SU-DHL-6 (cell line): ENCODE data around the gene LIN28B.

ENCODE experiments used
- H2AFZ ChIP-seq: fragments of 200-600 bp; sonication (generic); 2 replicates; pipeline ENCODE4 v1.6.1; 2014; ENCODE audit warnings: low read depth, mild to moderate bottlenecking, moderate library complexity, mixed read lengths, antibody characterized with exemption, low read length; ENCODE audit not compliant: severe bottlenecking
- H3F3A ChIP-seq: fragments of 200-600 bp; shearing (Covaris generic); 2 replicates; pipeline ENCODE4 v1.6.0; 2016; ENCODE audit warnings: antibody characterized with exemption, mild to moderate bottlenecking; ENCODE audit not compliant: insufficient read depth
- H3K27ac ChIP-seq: fragments of 200-600 bp; sonication (generic); 2 replicates; pipeline ENCODE4 v1.5.1; 2016; ENCODE audit warnings: low read depth, mild to moderate bottlenecking, low read length, moderate library complexity, mixed read lengths
- H3K27me3 ChIP-seq: fragments of 200-600 bp; sonication (generic), shearing (Covaris generic); 2 replicates; pipeline ENCODE4 v1.6.0; 2014; ENCODE audit warnings: mild to moderate bottlenecking, low read length
- H3K36me3 ChIP-seq: fragments of 200-600 bp; sonication (generic); 2 replicates; pipeline ENCODE4 v1.6.1; 2014; ENCODE audit warnings: mild to moderate bottlenecking, low read length, mixed read lengths
- H3K4me2 ChIP-seq: fragments of 300-600, 200-600 bp; shearing (Covaris generic), sonication (generic); 2 replicates; pipeline ENCODE4 v1.6.0; 2014; ENCODE audit warnings: low read length, low read depth, mild to moderate bottlenecking; ENCODE audit not compliant: poor library complexity, severe bottlenecking
- H3K4me3 ChIP-seq: fragments of 200-600 bp; sonication (generic); 2 replicates; pipeline ENCODE4 v1.5.1; 2014; ENCODE audit warnings: antibody characterized with exemption, low read length, mild to moderate bottlenecking, mixed read lengths; ENCODE audit not compliant: insufficient read depth, poor library complexity, severe bottlenecking
- H3K79me2 ChIP-seq: fragments of 200-600 bp; sonication (generic); 2 replicates; pipeline ENCODE4 v1.6.1; 2014; ENCODE audit warnings: mild to moderate bottlenecking, low read length, moderate library complexity; ENCODE audit not compliant: insufficient read depth
- H3K9ac ChIP-seq: fragments of 200-600 bp; sonication (generic); 2 replicates; pipeline ENCODE4 v1.7.0; 2014; ENCODE audit warnings: mild to moderate bottlenecking, low read length
- H3K9me2 ChIP-seq: fragments of 200-600 bp; sonication (generic); replicated peaks from 2 replicates; pipeline ENCODE4 v1.6.1; 2014; ENCODE audit warnings: low read length; ENCODE audit not compliant: insufficient read depth
- H3K9me3 ChIP-seq: fragments of 200-600 bp; sonication (generic); 2 replicates; pipeline ENCODE4 v1.6.1; 2014; ENCODE audit warnings: low read length, mixed read lengths; ENCODE audit not compliant: insufficient read depth
- H4K20me1 ChIP-seq: fragments of 200-600 bp; sonication (generic); 2 replicates; pipeline ENCODE4 v1.6.1; 2014; ENCODE audit warnings: low read depth, mild to moderate bottlenecking, antibody characterized with exemption, low read length, moderate library complexity, mixed read lengths
- CTCF ChIP-seq: fragments of 200-600 bp; sonication (generic); IDR thresholded peaks from one replicate; pipeline ENCODE4 v1.5.1; 2017; ENCODE audit warnings: antibody characterized with exemption, mild to moderate bottlenecking, low read length, moderate library complexity; ENCODE audit not compliant: insufficient read depth, poor library complexity, severe bottlenecking
- EZH2phosphoT487 ChIP-seq: fragments of 200-600 bp; sonication (generic), shearing (Covaris generic); conservative IDR thresholded peaks from 2 replicates; pipeline ENCODE4 v1.6.1; 2018; ENCODE audit warnings: mild to moderate bottlenecking, antibody characterized with exemption, low read length, moderate library complexity, mixed read lengths

The LIN28B gene

GRCh38 chr6:104941729-104942091 is 15.2 kb upstream of the LIN28B start:
- no peak overlapping the region for H3K27ac ChIP-seq
- no peaks in the 10 kb centered on the region for H3K79me2 ChIP-seq
- H3K27me3 ChIP-seq, result no peaks in the 10 kb centered on the region
- H3K9me2 ChIP-seq, result no peaks in the 10 kb centered on the region
- TF ChIP-seq CTCF (no peak), EZH2phosphoT487 (no peak)
- H3K36me3 ChIP-seq, result no peaks in the 10 kb centered on the region
- H4K20me1 ChIP-seq, result no peaks in the 10 kb centered on the region
- H3F3A ChIP-seq, result no peaks in the 10 kb centered on the region
- H3K4me2 ChIP-seq, result no peak overlapping the region
- no peak overlapping the region for H3K4me3 ChIP-seq
- no peak overlapping the region for H3K9ac ChIP-seq
- no peak overlapping the region for H2AFZ ChIP-seq
- H3K9me3 ChIP-seq, result no peaks in the 10 kb centered on the region

- Histone ChIP-seq H3K27ac (no peak overlapping the region), H4K20me1 (no peaks in the 10 kb centered on the region), H3K4me3 (no peak overlapping the region), H3K9ac (no peak overlapping the region), H3K9me3 (no peaks in the 10 kb centered on the region), H2AFZ (no peak overlapping the region), H3K9me2 (no peaks in the 10 kb centered on the region), H3K79me2 (no peaks in the 10 kb centered on the region), H3K4me2 (no peak overlapping the region), H3K27me3 (no peaks in the 10 kb centered on the region), H3K36me3 (no peaks in the 10 kb centered on the region), H3F3A (no peaks in the 10 kb centered on the region)
- no peak for TF ChIP-seq EZH2phosphoT487
- TF ChIP-seq CTCF, result no peak
Measured at GRCh38 chr6:104943781-104944180, 13.1 kb upstream of the LIN28B start.

DNA sequence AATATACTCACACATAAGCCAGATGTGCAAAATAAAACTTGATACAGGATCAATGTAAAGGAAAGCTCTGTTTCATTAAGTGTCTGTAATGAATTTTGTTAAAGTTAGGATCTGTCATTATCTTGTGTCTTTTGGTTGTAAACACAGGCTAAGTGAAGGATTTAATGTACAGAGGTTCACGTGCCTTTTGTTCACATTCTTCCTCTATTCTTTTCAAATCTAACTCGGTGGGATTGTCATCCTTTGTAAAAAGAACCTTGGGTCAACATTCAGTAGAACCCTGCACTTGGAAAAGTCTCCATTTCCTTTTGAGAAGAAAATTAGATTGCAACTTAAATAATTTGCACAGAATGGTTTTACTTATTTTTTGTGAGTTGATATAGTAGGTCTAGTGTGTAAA is 7.7 kb upstream of the LIN28B start:
- TF ChIP-seq EZH2phosphoT487 (no peak), CTCF (no peak)
- H3K9me2 ChIP-seq, result no peaks in the 10 kb centered on the region

GRCh38 chr6:104951677-104952076 is 5.2 kb upstream of the LIN28B start:
- no peak overlapping the region for H2AFZ ChIP-seq
- H3K79me2 ChIP-seq, result no peaks in the 10 kb centered on the region
- H3K27ac ChIP-seq, result no peak overlapping the region
- H3K9me3 ChIP-seq, result no peaks in the 10 kb centered on the region
- no peak overlapping the region for H3K4me2 ChIP-seq
- H3F3A ChIP-seq, result no peaks in the 10 kb centered on the region
- no peaks in the 10 kb centered on the region for H3K27me3 ChIP-seq
- no peaks in the 10 kb centered on the region for H4K20me1 ChIP-seq
- H3K4me3 ChIP-seq, result no peak overlapping the region
- H3K9ac ChIP-seq, result no peak overlapping the region
- TF ChIP-seq CTCF, result no peak
- TF ChIP-seq EZH2phosphoT487, result no peak
- H3K36me3 ChIP-seq, result no peaks in the 10 kb centered on the region
- no peaks in the 10 kb centered on the region for H3K9me2 ChIP-seq

More for the DNA sequence above, 7.7 kb upstream of the LIN28B start:
- Histone ChIP-seq H3K36me3 (no peaks in the 10 kb centered on the region), H3K9ac (no peak overlapping the region), H3F3A (no peaks in the 10 kb centered on the region), H2AFZ (no peak overlapping the region), H3K79me2 (no peaks in the 10 kb centered on the region), H4K20me1 (no peaks in the 10 kb centered on the region), H3K9me3 (no peaks in the 10 kb centered on the region), H3K27ac (no peak overlapping the region), H3K4me2 (no peak overlapping the region), H3K27me3 (no peaks in the 10 kb centered on the region), H3K4me3 (no peak overlapping the region)
